Measurements from ENCODE around the gene MKRN2OS.

DNA sequence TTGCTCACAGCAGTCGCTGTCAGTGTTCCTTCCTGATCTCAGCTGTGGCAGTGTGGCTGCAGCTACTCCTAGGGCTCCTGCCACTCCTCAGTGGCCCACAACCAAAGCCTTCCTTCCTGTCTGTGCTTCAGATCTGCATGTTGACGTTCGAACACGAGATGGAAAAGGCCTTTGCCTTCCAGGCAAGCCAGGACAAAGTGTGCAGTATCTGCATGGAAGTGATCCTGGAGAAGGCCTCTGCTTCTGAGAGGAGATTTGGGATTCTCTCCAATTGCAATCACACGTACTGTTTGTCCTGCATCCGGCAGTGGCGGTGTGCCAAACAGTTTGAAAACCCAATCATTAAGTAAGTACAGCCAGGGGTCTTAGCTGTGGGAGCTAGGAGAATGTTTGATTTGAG, 29.4 kb upstream of the MKRN2OS start:
- TF ChIP-seq, protein P1, sequence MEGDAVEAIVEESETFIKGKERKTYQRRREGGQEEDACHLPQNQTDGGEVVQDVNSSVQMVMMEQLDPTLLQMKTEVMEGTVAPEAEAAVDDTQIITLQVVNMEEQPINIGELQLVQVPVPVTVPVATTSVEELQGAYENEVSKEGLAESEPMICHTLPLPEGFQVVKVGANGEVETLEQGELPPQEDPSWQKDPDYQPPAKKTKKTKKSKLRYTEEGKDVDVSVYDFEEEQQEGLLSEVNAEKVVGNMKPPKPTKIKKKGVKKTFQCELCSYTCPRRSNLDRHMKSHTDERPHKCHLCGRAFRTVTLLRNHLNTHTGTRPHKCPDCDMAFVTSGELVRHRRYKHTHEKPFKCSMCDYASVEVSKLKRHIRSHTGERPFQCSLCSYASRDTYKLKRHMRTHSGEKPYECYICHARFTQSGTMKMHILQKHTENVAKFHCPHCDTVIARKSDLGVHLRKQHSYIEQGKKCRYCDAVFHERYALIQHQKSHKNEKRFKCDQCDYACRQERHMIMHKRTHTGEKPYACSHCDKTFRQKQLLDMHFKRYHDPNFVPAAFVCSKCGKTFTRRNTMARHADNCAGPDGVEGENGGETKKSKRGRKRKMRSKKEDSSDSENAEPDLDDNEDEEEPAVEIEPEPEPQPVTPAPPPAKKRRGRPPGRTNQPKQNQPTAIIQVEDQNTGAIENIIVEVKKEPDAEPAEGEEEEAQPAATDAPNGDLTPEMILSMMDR (IDR thresholded peaks at IDR 0.05; ENCODE audit: low read depth, low read length) = no peak
- no peak for TF ChIP-seq EZH2phosphoT487 (IDR thresholded peaks at IDR 0.05; ENCODE audit: low read depth)

Data from OCI-LY3 (cell line).